Activated T-cell treated with anti-CD3 and anti-CD28 coated beads for 48 hours (primary cell): ENCODE results near the gene ILKAP.
"Not testable (repeated sequence)": the region's sequence is repeated elsewhere in the genome, so short reads cannot be mapped to it uniquely, and the experiment has no call there.

ENCODE experiments used
- DNase-seq: peaks from one replicate; pipeline ENCODE4 v3.0.0-alpha.2; 2020; ENCODE audit warnings: low read depth

The ILKAP gene

DNA sequence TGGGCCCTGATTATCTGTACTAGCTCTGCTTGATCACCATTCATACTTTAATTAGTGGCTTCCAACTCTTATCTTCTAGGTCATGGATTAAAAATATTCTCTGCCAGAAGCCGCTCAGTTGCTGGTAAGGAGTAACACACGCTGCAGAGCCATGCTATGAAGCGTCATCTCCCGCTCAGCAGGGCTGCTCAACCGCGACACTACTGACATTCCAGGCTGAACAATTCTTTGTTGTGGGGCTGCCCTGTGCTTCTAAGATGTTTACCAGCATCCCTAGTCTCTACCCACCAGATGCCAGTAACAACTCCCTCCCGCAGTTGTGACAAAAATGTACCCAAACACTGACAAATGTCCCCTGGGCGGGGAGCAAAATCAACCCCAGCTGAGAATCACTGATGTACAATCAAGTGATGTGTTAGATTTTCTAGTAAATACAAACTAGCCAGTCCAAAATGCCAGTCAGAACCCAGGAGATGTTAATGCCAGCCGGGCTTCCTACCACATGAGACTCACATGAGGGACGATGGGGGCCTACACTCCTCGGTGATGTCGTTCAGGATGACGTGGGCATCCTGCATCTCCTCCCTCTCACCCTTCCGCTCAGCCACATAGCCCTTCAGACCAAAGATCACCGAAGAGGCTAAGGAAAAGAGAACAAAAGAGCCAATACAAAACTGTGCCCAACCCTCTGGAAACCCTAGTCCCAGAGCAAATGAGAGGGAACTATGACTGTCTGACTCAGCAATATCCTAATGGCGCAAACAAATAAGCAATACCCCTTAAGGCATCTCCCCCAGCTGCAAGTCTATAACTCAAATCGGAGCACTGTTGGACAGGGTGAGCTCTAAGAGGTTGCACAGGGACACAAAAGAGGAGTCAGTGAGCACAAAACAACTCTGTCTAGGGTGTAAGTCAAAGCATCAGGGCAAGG, 15.6 kb downstream of the ILKAP start:
- no peak for DNase-seq

DNA sequence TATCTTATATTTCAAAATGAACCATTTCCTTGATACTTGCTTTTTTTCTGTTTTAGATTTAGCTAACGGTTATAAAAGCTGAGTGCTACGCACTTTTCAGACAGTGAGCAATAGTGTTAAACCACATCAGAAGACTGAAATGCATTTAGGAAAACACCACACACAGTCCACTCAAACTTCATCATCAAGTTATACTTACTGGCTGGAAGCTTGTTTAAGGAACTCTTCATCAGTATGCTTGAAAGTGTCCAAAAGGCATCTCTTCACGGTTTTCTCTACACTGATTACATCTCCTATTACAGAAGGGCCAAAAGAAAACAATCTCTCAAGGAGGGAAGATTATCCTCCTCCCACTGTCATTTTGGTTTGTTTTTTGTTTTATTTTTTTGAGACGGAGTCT, 19.7 kb downstream of the ILKAP start:
- DNase-seq = no peak

DNA sequence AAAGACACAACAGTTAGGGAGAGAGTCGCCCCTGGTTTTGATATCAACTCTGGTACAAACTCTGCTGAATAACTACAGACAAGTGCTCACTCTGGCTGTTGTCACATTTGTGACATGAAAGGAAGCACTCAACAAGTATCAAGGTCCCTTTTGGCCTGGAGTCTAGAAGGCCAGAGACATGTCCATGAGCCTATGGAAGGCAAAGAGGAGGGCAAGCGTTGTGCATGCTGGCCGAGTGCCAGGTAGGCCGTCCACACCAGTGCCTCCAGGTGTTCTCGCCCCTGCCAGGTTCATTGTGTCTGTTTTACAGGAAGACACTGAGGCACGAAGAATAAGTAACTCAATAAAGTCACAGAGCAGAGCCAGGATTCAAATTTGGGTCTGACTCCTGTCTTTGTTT, 21.1 kb downstream of the ILKAP start:
- DNase-seq = no peak

DNA sequence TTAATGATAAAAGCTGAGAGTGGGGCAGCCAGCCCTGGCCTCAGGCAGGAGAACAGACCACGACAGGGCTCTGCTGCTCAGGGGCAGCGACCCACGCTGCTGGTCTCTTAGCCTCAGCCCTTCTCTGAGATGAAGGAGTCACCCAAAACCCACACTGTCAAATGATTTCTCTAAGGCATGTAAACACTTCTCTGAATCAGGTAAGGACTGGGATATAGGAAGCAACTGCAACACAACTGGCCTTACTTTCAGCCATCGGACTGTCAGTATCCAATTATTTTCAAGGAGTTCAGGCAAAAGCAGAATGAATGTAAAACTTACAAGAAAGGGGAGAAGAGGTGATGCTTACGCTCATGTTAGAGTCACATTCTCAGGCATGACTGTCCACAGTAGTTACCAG, 22.9 kb downstream of the ILKAP start:
- DNase-seq = no peak

DNA sequence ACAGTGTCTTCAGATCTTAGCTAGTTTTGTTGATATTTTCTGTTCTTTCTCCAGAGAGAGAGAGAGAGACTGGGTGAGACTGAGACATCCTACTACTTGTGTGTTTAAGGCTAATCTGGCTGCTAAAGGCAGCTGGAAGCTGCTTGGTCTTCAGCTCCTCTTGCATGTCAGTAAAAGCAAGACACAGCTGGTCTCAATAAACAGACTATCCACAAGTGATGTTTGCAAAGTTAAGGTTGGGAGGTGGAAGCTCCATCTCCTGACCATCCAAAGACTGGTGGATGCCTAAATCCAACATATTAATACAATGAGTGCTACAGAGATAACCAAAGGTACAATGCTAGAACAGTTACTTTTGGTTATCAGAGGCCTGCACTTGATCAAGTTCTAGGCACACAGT, 26.9 kb downstream of the ILKAP start:
- no peak for DNase-seq

DNA sequence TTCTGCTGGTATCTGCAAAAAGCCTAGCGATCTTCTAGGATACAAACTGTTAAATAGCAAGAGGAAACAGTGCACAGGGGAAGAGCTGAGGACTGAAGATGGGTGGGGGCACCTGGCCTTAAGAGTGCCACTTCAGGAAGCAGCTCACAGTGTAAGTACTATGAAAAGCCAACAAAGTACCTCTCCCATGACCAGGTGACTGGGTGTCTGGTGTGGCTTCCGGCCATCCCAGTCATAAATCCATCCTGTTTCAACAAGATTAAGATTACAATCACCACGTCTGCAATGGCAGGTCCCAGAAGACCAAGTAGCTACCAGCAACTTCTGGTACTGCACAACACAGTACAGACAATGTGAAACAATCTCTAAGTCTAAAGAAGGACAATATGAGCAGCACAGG, 28.8 kb downstream of the ILKAP start:
- no peak for DNase-seq

DNA sequence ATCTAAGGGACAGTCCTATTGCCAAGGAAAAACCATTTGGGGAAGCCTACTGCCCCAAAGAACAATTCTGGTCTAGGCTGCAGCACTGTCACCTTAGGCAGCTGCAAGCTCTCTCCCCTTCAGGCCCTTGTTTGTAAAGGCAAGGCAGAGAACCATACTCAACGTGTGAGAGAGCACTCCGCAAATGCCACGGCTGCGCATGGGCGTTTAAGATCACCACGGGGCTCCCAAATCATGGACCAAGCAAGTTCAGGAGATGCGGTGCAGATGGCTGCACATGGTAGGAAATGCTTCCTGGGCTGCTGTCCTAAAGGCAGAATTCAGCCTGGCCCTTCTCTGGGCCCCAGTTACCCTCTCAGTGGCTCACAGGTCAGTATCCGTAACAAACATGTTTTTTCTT, 29.2 kb downstream of the ILKAP start:
- no peak for DNase-seq

DNA sequence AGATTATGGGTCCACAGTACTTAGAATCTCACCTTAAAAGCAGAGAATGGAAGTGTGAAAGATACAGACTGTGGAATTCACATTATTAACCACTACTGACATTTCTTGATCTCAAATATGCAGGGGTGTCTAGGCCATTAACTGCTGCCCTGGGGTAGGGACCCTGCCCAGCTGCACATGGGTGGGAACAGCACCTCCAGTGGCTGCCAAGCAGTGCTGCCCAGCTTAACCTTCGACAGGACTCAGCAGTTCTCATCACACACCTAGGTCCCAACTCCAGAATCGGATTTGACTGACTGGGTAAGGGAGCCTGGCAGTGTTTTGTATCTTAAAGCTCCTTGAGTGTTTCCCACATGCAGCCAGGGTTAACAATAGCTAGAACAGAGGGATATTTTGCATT, 29.8 kb downstream of the ILKAP start:
- DNase-seq = no peak

DNA sequence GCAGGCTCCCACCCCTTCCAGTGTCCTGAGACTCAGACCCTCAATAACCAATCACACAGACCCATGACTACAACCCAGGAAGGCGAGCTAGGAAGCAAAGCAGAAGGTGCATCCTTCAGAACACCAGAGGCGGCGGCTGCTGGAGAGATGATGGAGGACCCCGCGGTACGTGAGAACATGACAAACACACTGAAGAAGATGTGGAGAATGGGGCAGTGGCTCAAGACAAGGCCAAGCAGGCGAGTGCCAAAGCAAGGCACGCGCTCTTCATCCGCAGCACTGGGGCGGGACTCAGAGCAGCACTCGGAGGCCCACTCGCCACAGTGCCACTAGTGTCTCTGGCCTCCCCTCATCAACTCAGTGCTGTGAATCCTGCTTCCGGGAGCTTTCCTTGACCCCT, 31.1 kb downstream of the ILKAP start:
- no peak for DNase-seq

DNA sequence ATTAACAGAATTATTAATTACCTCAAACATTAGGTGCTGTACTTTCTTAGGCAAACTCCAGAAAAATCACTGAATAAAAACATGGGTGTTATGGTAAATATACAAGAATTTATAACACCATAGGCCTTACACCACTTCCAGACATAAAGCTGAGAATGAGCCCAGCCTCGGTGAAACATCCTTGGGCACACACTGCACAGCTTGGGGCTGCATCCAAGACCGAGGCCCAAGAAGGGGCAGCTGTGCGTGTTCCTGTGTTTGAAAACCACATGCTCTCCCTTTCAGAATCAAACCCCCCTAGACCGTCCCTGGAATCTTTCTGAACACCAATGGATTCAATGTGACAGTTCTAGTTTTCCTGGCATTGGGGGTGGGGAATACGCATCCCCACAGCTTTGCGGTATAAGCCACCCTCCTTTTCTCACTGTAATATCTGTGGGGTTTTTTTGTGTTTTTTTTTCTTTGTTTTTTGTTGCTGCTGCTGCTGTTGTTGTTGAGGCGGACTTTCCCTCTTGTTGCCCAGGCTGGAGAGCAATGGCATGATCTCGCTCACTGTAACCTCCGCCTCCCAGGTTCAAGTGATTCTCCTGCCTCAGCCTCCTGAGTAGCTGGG, 31.8 kb downstream of the ILKAP start:
- DNase-seq = no peak

DNA sequence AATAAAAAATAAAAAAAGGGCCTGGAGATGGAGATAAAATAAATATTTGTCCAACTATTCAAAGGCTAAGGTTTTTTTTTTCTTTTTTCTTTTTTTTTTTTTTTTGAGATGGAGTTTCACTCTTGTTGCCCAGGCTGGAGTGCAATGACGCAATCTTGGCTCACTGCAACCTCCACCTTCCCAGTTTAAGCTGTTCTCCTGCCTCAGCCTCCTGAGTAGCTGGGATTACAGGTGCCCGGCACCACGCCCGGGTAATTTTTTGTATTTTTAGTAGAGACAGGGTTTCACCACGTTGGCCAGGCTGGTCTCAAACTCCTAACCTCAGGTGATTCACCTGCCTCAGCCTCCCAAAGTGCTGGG, 32.4 kb downstream of the ILKAP start:
- not testable (repeated sequence) for DNase-seq

DNA sequence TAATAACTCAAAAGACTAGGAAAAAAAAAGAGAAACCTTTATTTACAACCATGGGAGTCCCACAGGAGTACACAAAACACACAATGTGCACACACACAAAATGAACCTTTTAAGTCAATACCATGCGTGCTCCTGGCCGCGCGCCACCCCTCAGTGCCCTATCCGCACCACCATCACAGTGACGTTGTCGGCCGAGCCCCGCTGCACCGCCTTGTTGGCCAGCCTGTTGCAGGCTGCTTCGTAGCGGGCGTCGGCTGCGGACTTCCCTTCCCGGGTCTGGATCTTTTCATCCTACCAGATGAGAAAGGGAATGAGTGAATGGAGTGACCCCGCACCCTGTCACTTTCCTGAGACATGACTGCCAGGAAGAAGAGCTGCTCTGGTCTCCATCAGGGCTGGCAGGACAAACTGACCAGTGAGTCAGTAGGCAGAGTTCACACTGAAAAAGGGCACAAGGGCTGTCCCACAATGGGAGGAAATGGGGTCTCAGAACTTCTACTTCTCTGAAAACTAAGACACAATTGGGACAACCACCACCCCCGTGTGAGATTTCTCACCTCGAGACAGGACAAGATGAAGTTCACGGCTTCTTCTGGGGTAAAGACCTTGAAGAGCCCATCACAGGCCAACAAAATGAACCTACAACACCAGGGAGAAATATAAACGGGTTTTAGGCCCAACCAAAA, 33.0 kb downstream of the ILKAP start:
- DNase-seq = no peak

DNA sequence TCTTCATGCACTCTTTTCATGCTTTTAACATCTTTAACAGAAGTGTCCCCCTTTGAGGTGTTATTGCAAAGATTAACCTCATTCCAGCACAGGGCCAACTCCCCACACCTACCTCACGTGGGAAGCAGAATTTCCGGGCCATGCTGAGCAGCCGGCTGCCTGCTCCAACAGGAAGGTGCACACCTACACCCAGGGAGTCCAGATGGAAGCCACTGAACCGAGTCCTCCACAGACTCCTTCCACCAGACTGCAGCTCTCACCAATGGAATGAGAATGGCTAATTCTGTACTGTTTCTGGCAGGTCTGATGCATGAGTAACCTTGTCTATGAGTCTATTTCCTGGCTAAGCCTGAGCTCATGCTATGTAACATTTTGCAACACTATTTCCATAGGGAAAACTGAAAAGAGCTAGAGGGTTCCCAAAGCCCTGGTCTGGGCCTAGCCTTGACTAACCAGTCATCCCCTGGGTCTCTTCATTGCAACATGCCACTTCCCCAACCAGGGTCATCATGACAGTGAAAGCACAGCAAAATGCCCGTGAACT, 33.7 kb downstream of the ILKAP start:
- DNase-seq = no peak

DNA sequence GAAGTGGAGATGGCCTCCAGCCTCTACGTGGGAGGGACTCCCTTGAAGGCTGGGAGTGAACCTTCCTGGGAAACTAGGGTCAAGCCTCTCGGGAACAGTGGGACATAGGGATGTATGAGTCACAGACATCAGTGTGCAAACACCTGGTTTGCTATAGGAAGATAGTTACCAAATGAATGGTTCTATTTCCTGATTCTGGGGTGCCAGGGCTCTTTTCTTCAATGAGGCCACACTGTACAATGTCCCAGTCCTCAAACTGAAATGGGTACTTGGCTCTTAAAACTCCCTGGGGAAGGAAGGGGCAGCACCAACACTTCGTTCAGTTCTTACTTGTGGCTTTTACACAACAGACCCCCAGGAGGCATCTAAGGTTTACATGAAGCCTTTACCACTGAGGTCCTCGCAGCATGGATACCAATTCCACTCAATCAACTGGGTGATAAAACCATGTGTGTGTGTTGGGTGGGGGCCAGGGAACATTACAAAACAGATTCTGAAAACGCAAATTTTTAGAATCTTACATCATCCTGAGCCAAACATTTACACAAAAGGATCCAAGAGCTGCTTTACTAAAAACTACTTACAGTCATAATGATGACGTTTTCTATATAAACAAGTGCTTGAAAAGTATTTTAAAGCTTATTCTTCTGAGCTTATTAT, 34.3 kb downstream of the ILKAP start:
- DNase-seq = no peak

DNA sequence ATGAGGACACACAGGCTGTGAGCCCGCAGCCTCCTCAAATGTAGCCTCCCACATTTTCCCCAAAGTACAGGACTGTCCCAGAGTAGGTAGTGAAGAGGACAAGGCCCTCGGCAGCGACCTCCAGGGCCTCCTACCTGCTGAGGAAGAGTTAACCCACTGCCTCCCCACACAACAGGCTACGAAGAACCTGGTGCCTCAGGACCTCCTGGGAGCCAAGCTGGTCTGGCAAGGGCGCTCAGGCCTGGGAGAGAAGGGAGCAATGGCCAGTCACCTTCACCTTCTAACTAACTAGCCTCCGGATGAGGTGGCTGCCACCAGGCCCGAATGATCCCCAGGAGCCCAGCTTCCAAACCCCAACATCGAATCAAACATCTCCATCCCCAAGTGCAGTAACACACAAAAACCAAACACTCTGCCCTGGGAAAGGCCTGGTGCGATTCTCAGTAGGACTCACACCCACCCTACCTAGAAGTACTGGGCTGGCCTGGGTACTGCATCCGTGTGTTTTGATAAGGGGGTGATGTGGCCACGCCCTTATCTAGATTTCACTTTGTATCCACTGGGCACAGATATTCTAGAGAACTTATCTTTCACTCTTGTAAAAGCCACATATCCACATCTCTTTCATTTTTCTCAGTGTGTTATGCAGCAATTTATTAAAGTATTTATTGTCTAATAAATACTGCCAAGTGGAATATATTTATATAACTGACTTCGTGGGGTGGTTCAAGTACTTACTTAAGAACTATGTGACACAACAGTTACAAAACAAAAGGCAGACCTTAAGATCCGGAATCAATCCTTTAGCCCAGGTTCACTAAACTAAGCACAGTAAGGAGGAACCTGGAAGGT, 35.1 kb downstream of the ILKAP start:
- DNase-seq = no peak

DNA sequence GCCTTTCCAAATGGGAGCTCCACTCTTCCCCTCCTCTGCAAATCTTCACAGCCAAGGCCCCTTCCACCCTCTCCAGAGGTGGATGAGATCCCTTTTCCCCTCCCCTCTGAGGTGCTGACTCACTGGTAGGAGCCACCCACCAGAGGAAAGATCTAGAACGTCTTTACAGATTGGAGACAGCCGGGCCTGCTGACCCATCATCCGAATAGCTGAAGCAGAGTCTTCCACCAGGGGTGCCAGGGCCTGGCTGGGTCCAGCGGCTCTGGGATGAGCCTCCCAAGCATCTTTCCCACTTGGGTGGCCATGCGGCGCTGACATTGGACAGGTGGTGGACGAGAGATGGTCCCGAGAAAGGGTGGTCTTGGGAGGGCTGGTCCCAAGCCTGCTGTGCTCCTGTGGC, 35.7 kb downstream of the ILKAP start:
- DNase-seq = no peak

DNA sequence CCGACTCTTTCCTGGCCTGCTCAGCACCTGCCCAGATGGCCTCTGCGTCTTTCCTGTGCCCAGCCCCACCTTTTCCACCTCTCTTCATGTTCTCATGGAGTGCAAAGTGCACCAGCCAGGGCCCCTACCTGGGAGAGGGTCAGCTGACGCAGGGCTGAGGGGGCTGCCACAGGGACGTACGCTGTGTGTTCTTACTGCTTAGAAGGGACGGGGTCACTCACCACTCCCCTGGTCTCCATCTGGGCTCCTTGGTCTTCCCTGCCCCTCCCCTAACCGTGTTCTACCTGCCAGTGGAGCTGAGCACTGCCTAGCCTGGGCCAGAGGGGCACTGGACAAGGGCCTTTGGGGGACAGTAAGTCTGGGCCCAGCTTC, 36.2 kb downstream of the ILKAP start:
- DNase-seq = no peak

DNA sequence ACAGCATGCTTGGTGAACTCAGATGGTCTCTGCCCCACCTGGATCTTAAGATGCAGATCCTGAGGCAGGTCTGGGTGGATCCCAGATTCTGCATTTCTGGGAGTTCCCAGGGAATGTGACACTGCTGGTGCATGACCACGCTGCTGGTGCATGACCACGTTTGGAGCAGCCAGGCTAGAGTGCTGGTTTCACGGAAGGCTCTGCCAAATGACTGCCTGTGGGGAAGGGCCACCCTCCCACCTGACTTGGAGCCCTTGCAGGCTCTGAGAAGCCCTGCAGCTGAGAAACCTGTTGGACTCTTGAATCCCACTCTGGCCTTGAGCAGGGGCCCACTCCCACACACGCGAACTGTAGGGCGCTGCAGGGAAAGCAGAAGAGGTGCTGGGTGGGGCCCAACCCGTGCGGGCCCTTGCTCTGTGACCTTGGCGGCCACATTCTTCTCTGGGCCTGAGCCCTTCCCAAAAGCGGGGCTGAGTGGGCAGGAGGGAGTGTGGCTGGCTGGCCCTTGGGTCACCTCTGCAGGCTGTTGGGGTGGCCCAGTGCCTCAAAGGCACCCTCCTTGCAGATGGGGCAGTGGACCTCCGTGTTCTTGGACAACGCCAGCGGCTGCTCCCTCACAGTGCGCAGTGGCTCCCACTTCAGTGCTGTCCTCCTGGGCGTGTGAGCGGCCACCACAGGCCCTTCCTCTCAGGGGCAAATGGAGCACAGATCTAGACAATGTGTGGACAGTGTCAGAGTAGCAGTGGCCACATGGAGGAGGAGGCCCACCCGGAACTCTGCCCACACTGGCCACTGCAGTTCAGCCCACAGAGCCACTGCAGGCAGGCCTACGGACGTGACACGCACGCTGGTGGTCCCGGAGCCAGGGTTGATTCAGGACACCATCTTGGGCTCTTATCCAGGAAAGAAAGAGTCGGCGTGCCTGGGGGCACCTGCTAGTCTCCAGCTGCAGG, 36.8 kb downstream of the ILKAP start:
- no peak for DNase-seq

DNA sequence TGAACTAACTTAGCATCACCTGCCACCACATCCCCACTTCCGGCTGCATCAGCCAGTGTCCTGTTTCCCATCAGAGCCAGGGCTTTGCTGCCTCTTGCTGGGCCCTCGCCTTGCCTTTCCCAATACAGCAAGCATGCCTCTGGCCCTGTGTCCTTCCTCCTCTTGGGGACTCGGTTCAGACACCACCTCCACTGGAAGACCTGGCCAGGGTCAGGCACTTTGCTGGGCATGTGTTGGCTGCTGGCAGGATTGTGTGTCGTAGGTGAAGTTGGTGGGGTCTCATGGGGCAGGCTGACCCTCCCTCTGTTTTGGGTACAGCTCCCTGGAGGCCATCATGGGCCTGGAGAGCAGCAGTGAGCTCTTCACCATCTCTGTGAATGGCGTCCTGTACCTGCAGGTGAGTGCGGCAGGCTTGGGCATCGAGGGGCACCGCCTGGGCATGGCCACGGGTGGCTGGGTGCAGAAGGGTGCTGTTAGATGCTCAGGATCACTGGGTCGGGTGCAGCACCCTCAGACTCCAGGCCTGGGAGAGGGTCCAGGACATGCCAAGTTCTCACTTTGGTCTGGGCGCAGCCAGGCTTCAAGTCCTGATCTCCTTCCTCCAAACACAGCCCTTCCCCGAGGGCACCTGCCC, 38.1 kb downstream of the ILKAP start:
- DNase-seq = no peak

DNA sequence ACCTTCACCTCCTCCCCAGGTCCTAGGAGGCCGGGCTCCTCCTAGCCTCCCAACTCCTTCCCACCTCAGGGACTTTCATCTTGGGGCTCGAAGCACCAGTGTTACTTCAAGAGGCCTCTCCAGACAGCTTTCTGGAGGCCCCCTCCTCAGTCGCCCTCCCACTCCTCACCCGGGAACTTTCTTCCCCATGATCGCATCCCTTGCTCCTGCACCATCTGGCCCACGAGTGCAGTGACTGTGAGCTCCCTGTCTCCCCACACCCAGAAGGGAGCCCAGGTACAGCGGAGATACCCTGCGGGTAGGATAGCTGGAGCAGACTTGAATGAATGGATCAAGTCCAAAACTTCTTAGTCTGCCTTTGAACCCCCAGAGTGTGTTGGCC, 38.6 kb downstream of the ILKAP start:
- no peak for DNase-seq
